HG03439 (cell line): Measurements from ENCODE around the gene DPYSL4.
"Not testable (repeated sequence)": the region's sequence is repeated elsewhere in the genome, so short reads cannot be mapped to it uniquely, and the experiment has no call there.

Experiments used
- ATAC-seq: cut with Tn5 transposase; IDR thresholded peaks from one replicate; pipeline ENCODE4 v1.9.1; 2021; ENCODE audit warnings: mild to moderate bottlenecking, moderate library complexity; ENCODE audit not compliant: unreplicated experiment

The DPYSL4 gene

DNA sequence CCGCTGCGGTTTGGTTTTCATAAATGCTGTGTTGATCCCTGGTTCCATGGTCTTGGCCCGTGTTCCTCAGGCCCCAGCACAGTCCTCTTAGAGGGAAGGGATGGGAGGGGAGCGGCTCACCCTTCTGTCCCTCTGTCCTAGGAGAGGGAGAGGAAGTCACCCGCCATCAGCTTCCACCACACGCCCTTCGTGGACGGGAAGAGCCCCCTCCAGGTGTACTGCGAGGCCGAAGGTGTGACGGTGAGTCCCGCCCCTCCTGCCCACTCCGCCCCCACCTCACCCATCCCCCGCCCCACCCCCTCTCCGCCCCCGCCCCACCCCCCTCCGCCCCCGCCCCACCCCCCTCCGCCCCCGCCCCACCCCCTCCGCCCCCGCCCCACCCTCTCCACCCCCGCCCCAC lies 37.5 kb upstream of the DPYSL4 start:
- no peak for ATAC-seq

DNA sequence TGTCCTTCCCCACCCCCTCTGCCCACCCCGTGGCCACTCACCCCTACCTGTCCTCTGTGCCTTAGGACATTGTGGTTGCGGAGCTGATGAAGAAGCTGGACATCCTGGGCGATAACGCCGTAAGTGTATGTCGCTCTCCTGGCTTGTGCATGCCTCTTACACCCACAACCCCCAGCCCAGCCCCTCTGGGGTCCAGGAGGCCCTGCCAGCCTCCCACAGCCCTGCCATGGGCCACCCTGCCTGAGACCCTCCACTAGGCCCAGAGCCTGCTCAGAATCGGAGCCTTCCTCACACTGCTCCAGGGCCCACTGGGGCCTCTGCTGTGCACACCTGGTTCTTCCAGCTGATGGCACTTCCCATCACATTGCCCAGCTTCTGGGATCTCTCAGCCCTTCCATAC lies 36.8 kb upstream of the DPYSL4 start:
- ATAC-seq, result no peak

DNA sequence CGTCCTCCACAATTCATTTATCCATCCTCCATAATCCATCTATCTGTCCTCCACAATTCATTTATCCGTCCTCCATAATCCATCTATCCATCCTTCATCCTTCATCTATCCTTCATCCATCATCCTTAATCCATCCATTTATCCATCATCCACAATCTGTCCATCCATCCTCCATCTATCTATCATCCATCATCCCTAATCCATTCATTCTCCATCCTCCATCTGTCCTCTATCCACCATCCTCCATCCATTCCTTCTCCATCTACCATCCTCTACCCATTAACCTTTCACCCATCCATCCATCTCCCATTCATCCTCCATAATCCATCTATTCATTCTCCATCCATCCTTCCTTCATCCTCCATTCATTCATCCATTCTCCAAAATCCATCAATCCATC lies 36.0 kb upstream of the DPYSL4 start:
- ATAC-seq, result no peak

DNA sequence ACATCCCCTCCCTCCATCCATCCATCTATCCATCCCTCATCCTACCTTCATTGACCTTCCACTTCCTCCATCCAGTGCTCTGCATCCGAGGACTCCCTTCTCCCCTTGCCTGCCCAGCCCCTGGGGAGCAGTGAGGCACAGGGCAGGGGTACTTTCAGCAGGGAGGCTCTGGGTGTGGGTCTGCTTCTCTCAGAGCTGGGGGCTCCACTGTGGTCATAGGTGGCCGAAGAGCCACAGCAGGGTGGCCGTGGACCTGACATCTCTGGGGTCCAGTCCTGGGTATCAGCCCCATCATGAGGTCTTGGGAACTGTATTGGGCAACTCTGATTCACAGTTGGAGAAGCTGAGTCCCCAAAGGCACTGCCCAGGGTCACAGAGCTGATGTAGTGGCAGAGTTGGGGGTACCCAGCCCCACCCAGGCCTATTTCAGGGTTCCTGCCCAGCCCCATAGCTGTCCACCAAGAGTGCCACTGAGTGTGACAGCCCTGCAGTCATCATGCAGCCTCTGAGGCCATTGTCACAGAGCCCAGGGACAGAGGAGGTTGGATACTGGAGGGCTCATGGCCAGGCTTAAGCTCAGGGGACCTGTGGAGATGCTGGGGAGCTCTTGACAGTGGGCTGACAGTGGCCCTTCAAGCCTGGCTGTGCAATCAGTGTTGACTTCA lies 35.3 kb upstream of the DPYSL4 start:
- ATAC-seq, result no peak

DNA sequence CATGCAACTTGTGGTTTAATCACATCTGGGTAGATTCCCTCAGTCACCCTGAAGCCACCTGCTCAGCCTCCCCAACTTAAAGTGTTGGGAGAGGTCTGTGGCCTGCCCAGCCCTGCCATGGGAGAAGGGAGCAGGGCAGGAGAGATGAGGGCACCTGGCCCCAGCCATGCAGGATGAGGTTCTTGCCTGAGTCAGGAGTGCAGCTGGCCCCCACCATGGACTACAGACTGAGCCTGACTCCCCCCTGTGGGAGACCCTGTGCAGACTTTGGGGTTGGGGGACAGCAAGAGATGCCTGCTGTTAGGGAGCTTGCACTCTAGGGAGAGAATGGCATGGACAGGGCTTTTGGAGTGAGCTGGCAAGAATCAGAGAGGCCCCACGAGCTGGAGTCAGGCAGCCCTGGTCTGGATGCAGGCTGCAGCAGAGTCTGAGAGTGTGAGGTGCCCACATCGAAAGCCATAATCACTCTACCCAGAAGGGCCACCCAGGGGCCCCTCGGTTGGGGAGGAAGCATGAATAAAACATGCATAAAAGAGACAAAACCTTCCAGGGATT lies 34.7 kb upstream of the DPYSL4 start:
- no peak for ATAC-seq

DNA sequence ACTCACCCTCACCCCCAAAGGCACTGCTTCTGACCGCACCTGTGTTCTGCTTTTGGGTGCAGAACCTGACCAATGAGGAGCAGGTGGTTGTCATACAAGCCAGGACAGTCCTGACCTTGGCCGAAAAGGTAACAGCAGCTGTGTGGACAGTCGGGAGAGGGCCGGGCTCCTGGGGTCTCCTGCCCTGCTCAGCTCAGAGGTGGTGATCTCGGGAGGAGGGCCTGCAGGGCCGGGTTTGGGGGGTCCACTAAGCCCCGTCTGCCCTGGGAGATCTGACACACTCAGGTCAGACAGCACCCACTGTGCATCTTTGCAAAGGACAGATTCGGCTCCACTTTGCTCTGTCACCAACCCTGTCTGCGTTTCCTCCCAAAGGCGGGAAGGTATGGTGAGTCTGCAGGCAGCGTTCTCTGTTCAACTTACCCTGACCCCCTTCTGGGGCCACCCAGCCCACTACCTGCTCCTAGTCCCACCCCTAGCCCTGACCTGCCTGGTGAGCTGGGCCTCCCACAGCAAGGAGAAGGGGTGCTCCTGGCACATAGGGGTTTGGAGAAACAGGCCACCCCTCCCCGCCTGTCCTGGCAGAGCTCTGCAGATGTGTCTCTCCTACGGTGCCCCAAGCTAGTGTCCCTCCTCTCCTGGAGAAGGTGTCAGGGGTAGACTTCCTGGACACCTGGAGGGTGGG lies 33.7 kb upstream of the DPYSL4 start:
- no peak for ATAC-seq

DNA sequence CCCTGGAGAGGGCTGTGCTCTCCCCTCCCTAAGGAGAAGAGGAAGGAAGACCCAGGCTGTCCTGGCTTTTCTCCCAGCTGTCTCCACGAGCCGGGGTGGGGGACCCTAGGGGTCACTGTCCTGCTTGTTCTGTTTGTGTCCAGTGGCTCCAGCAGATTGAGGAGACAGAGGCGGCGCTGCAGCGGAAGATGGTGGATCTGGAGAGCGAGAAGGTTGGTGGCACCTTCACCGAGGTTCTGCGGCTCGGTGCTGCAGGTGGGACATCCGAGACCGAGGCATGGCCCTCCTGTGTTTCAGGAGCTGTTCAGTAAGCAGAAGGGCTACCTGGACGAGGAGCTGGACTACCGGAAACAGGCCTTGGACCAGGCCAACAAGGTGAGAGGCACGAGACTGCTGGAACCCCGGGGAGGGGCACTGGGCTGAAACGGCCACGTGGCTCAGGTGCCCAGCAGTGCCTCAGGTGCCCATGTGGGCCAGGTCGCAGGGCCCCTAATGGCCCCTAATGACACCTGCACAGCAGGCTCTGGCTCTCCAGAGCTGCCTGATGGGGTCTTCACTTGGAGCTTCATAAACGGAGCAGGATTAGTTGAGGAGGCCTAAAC lies 33.0 kb upstream of the DPYSL4 start:
- ATAC-seq, result no peak

DNA sequence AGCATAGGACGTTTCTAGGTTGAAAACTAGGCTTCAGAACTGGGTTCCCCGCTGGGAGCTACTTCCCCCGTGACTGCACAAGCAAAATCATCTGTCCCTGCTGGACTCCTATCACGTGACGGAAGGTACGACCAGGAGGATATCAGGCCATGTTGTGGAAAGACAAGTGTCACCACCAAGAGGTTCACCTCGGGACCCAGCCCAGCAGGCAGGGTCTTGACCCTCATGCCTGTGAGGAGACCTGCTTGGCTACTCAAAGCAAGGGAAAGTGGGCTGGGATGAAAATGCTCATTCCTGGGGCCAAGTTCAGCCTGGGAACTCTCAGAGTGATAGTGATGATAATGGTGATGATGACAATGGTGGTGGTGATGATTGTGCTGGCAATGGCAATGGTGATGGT lies 32.3 kb upstream of the DPYSL4 start:
- no peak for ATAC-seq

DNA sequence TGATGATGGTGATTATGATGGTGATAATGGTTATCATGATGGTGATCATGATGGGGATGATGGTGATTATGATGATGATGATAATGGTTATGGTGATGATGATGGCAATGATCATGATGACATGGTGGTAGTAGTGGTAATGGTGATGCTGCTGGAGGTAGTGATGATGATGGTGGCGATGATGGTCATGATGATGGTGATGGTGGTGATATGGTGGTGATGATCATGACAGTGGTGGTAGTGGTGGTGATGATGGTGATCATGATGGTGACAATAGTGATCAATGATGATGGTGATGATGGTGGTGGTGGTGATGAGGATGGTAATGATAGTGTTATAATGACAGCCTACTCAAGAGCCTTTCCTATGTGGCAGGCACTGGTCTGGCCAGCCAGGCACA lies 31.8 kb upstream of the DPYSL4 start:
- no peak for ATAC-seq

DNA sequence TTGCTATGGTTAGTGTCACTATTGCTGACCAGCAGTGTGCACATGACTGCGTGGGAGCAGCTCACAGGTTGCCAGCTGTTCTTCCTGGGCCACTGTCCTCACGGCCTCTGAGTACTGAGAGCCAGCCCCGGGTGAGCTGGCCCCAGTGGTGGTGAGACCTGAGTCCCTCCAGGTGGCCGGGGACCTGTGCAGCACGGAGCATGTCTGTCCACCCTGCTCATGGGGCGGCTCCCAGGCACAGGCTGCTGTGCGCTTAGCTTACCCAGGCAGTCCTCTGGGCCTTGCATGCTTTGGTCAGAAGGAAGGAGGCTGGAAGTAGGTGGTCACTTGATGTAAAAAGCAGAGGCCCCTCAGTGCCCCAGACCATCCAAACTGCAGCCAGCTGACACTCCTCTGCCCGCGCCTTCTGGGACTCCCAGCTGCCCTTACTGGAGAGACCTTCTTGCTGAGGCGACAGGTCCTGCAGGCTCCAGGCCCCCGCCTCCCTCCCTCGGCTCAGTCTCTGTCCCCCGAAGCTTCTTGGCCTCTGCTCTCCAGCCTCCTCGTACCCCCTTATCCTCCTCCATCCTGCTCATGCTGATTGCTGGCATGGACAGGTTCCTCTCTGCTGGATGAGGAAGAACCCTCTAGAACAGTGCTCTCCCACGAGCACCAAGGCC lies 30.9 kb upstream of the DPYSL4 start:
- ATAC-seq, result no peak

DNA sequence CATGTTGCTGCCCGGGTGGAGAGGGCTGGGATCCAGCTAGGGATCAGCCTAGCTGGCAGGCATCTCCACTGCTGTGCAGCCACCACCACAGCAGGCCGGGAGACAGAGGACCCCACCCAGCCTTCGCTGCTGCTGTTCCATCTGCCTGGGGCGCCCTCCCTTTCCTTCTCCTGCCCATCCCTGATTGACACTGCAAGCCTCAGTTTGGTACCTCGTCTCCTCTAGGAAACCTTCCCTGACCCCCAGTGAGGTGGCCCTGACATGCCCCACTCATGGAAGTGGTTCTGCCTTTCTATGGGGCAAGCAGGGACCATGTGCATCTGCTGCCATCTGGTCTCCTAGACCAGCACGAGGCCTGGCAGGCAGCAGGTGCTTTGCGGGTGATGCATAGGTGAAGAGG lies 30.4 kb upstream of the DPYSL4 start:
- no peak for ATAC-seq

DNA sequence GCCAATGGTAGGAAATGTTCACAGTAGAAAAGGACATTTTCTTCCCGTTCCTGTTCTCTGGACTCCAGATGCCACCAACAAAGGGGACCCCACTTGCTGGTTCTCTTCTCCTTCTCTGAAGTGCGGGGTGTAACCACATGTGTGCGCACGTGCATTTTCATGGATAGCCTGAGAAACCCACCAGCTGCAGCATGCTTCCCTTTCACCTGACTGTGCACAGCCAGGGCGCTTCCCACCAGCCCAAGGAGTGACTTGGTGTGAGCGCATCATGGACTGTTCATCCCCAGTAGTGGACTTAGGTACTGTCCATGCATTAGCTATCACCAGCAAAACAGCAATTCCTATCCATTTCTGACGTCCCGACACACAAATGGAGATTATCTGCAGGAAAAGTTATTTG lies 29.6 kb upstream of the DPYSL4 start:
- ATAC-seq, result no peak

DNA sequence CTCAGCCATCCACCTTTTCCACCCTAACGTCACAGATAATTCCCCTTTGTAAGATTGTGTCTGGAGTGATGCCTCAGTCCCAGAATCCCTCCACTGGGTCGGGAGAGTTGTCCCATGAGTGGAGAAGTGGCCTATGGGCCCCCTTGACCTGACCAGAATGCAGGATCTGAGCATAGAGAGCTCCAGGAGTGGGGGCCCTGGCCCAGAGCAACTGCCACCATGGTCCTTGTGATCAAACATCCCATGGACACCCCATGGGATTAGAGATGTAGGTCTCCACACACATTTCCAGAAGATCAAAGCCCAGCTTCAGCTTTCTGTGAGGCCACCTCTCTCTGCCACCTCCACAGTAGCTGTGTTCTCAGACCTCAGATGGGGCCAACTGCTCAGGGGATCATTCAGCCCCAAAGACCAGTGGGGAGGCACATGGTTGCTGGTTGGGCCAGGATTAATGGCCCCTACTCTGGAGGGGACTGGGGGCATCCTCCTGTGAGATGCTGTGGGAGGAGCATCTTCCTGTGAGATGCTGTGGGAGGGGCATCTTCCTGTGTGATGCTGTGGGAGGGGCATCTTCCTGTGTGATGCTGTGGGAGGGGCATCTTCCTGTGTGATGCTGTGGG lies 28.5 kb upstream of the DPYSL4 start:
- ATAC-seq, result no peak

DNA sequence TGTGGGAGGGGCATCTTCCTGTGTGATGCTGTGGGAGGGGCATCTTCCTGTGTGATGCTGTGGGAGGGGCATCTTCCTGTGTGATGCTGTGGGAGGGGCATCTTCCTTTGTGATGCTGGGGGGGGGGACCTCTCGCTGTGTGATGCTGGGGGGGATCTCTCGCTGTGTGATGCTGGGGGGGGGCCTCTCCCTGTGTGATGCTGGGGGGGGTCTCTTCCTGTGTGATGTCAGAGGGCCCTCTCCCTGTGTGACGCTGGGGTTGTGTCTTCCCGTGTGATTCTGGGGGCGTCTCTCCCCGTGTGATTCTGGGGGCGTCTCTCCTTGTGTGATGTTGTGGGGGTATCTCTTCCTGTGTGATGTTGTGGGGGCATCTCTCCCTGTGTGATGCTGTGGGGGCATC lies 27.9 kb upstream of the DPYSL4 start:
- no peak for ATAC-seq

DNA sequence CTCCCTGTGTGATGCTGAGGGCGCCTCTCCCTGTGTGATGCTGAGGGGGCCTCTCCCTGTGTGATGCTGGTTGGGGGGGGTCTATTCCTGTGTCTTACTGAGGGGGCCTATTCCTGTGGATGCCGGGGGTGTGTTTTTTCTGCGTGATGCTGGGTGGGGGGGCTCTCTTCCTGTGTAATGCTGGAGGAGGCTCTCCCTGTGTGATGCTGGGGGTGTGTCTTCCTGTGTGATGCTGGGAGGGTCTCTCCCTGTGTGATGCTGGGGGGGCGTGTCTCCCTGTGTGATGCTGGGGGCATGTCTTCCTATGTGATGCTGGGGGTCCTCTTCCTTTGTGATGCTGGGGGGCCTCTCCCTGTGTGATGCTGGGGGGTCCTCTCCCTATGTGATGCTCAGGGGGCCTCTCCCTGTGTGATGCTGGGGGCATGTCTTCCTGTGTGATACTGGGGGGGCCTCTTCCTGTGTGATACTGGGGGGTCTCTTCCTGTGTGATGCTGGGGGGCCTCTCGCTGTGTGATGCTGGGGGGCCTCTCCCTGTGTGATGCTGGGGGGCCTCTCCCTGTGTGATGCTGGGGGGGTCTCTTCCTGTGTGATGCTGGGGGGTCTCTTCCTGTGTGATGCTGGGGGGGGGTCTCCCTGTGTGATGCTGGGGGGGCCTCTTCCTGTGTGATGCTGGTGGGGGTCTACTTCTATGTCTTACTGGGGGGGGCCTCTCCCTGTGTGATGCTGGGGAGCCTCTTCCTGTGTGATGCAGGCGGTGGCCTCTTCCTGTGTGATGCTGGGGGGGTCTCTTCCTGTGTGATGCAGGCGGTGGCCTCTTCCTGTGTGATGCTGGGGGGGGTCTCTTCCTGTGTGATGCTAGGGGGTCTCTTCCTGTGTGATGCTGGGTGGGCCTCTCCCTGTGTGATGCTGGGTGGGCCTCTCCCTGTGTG lies 27.2 kb upstream of the DPYSL4 start:
- ATAC-seq, result not testable (repeated sequence)

DNA sequence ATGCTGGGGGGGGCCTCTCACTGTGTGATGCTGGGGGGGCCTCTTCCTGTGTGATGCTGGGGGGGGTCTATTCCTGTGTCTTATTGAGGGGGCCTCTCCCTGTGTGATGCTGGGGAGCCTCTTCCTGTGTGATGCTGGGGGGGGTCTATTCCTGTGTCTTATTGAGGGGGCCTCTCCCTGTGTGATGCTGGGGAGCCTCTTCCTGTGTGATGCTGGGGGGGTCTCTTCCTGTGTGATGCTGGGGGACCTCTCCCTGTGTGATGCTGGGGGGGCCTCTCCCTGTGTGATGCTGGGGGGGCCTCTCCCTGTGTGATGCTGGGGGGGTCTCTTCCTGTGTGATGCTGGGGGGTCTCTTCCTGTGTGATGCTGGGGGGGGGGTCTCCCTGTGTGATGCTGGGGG lies 26.5 kb upstream of the DPYSL4 start:
- ATAC-seq, result not testable (repeated sequence)

DNA sequence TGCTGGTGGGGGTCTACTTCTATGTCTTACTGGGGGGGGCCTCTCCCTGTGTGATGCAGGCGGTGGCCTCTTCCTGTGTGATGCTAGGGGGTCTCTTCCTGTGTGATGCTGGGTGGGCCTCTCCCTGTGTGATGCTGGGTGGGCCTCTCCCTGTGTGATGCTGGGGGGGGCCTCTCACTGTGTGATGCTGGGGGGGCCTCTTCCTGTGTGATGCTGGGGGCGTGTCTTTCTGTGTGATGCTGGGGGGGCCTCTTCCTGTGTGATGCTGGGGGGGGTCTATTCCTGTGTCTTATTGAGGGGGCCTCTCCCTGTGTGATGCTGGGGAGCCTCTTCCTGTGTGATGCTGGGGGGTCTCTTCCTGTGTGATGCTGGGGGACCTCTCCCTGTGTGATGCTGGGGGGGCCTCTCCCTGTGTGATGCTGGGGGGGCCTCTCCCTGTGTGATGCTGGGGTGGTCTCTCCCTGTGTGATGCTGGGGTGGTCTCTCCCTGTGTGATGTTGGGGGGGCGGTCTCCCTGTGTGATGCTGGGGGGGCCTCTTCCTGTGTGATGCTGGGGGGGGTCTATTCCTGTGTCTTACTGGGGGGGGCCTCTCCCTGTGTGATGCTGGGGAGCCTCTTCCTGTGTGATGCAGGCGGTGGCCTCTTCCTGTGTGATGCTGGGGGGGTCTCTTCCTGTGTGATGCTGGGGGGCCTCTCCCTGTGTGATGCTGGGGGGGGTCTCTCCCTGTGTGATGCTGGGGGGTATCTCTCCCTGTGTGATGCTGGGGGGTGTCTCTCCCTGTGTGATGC lies 25.7 kb upstream of the DPYSL4 start:
- ATAC-seq, result not testable (repeated sequence)

DNA sequence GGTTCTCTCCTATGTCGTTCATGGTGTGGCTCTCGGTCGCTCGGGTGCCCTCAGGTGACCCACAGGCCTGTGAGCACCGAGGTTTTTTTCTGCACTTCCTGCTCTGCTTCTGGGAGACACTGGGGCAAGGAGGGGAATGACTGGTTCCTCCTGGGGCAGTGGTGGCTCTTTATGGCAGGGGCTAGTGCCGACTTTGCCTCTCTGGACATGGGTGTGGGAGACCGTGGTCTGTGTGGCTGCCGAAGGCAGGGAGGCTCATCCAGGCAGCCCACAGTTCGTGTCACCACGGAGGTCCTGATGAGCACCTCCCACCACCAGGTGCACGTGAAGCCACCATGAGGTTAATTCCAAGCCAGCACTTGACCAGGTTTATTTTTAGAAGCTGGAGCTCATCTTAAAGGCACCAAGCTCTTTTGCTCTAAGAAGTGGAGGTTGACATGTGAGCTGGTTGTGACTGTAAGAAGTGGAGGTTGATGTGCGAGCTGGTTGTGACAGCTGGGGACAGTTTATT lies 24.7 kb upstream of the DPYSL4 start:
- ATAC-seq, result no peak
